ENCODE data around the gene THOC6.

THOC6 gene

DNA sequence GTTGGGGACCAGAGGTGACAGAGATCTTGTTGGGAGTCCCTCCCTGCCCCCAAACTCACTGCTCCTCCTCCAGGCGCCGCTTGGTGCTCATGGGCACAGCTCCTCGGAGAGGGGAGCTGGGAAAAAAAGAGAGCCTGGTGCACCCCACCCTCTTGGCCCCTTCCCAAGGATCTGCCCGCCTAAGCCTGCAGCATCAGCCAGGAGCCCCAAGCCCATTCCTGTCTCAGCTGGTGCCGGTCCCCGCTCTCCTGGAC is 493 bp upstream of the THOC6 start:
- Histone ChIP-seq H2BK120ac (ENCODE audit: low read depth, low read length) (no peak overlapping the region), H4K8ac (ENCODE audit: low read depth, low read length) (no peak overlapping the region), H3K36me3 (ENCODE audit: control insufficient read depth, insufficient read depth, low read length) (peaks cover 8% of the 10 kb centered on the region), H3K4me1 (ENCODE audit: control insufficient read depth, low read depth, low read length) (peaks cover 12% of the 10 kb centered on the region), H2BK15ac (replicated peaks; ENCODE audit: low read depth) (no peak overlapping the region), H3K18ac (ENCODE audit: low read length) (peak overlapping the region; percentile 69), H4K5ac (ENCODE audit: low read length) (no peak overlapping the region), H3K27ac (ENCODE audit: low read depth, low read length) (peak overlapping the region; percentile 94), H3K4me2 (ENCODE audit: low read length) (peak overlapping the region; percentile 85), H3K4ac (ENCODE audit: low read depth, low read length) (no peak overlapping the region), H3K79me1 (ENCODE audit: low read length) (peaks cover 5% of the 10 kb centered on the region), H3K79me2 (ENCODE audit: control insufficient read depth, insufficient read depth, low read length) (peaks cover 4% of the 10 kb centered on the region), H3K27me3 (ENCODE audit: insufficient read depth, low read length, poor library complexity) (no peaks in the 10 kb centered on the region), H2BK5ac (ENCODE audit: low read length) (peak overlapping the region; percentile 47), H3K9ac (ENCODE audit: low read length) (peak overlapping the region; percentile 90), H2AK5ac (ENCODE audit: low read length) (peak overlapping the region; percentile 43), H3K4me3 (ENCODE audit: low read length) (peak overlapping the region; percentile 61), H3K56ac (ENCODE audit: low read length) (peak overlapping the region; percentile 96), H3K23ac (ENCODE audit: low read length) (peak overlapping the region; percentile 80)
- peak; percentile 78 for DNase-seq
- WGBS (ENCODE audit: extremely low coverage, insufficient coverage, low lambda C conversion rate) = no CpG with 5 or more reads among the region's 6 CpGs

DNA sequence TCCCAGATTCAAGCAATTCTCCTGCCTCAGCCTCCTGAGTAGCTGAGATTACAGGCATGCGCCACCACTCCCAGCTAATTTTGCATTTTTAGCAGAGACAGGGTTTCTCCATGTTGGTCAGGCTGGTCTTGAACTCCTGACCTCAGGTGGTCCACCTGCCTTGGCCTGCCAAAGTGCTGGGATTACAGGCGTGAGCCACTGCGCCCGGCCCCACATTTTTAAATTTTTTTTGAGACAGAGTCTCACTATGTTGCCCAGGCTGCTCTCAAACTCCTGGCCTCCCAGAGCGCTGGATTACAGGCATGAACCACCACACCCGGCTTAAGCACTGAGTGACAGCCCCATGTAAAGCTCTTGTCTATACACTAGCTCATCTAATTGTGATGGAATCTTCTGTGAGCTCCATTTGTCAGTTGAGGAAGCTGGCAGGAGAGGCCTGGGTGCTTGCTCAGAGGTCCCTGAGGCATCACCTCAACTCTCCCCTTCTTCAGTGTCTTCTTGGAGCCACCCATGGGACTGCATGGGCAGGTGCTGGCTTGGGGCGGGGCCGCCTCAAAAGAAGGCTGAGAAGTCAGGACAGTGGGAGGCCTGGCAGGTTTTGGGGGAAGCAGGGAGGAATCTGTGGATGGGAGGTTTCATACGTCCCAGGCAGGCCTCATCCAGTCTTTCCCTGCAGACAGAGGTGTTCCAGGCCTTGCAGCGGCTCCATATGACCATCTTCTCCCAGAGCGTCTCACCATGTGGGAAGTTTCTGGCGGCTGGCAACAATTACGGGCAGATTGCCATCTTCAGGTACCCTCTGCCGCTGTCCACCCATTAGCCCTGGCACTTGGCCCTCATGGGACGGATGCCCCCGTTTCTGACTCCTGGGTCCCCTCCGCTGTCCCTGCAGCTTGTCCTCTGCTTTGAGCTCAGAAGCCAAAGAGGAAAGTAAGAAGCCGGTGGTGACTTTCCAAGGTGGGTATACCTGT is 1.5 kb downstream of the THOC6 start:
- H2BK15ac ChIP-seq (replicated peaks; ENCODE audit: low read depth) = no peak overlapping the region
- H3K56ac ChIP-seq (ENCODE audit: low read length) = no peak overlapping the region
- H3K4me2 ChIP-seq (ENCODE audit: low read length) = no peak overlapping the region
- no peak overlapping the region for H3K27ac ChIP-seq (ENCODE audit: low read depth, low read length)
- H3K4ac ChIP-seq (ENCODE audit: low read depth, low read length) = no peak overlapping the region
- no peak overlapping the region for H2BK120ac ChIP-seq (ENCODE audit: low read depth, low read length)
- no peak overlapping the region for H2AK5ac ChIP-seq (ENCODE audit: low read length)
- peaks cover 5% of the 10 kb centered on the region for H3K79me1 ChIP-seq (ENCODE audit: low read length)
- H3K9ac ChIP-seq (ENCODE audit: low read length) = no peak overlapping the region
- no peak overlapping the region for H2BK5ac ChIP-seq (ENCODE audit: low read length)
- H4K8ac ChIP-seq (ENCODE audit: low read depth, low read length) = no peak overlapping the region
- H3K79me2 ChIP-seq (ENCODE audit: control insufficient read depth, insufficient read depth, low read length) = peaks cover 4% of the 10 kb centered on the region
- no peaks in the 10 kb centered on the region for H3K27me3 ChIP-seq (ENCODE audit: insufficient read depth, low read length, poor library complexity)
- no peak for DNase-seq
- WGBS (ENCODE audit: extremely low coverage, insufficient coverage, low lambda C conversion rate) = no CpG with 5 or more reads among the region's 18 CpGs
- H3K36me3 ChIP-seq (ENCODE audit: control insufficient read depth, insufficient read depth, low read length) = peaks cover 8% of the 10 kb centered on the region
- H3K23ac ChIP-seq (ENCODE audit: low read length) = no peak overlapping the region
- peaks cover 12% of the 10 kb centered on the region for H3K4me1 ChIP-seq (ENCODE audit: control insufficient read depth, low read depth, low read length)
- H3K4me3 ChIP-seq (ENCODE audit: low read length) = no peak overlapping the region
- H3K18ac ChIP-seq (ENCODE audit: low read length) = no peak overlapping the region
- H4K5ac ChIP-seq (ENCODE audit: low read length) = no peak overlapping the region

DNA sequence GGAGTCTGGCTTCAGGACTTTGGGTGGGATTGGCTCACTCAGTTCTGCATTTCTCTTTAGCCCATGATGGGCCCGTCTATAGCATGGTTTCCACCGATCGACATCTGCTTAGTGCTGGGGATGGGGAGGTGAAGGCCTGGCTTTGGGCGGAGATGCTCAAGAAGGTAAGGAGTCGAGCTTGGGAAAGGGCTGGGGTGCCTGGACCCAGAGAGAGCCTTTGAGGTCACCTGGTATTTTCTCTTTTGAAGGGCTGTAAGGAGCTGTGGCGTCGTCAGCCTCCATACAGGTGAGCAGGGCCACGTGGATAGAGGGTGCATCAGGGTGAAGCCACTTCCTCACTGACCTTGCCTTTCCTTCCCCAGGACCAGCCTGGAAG is 2.2 kb downstream of the THOC6 start:
- DNase-seq = no peak
- no peak overlapping the region for H3K4me3 ChIP-seq (ENCODE audit: low read length)
- no CpG with 5 or more reads among the region's 8 CpGs for WGBS (ENCODE audit: extremely low coverage, insufficient coverage, low lambda C conversion rate)

DNA sequence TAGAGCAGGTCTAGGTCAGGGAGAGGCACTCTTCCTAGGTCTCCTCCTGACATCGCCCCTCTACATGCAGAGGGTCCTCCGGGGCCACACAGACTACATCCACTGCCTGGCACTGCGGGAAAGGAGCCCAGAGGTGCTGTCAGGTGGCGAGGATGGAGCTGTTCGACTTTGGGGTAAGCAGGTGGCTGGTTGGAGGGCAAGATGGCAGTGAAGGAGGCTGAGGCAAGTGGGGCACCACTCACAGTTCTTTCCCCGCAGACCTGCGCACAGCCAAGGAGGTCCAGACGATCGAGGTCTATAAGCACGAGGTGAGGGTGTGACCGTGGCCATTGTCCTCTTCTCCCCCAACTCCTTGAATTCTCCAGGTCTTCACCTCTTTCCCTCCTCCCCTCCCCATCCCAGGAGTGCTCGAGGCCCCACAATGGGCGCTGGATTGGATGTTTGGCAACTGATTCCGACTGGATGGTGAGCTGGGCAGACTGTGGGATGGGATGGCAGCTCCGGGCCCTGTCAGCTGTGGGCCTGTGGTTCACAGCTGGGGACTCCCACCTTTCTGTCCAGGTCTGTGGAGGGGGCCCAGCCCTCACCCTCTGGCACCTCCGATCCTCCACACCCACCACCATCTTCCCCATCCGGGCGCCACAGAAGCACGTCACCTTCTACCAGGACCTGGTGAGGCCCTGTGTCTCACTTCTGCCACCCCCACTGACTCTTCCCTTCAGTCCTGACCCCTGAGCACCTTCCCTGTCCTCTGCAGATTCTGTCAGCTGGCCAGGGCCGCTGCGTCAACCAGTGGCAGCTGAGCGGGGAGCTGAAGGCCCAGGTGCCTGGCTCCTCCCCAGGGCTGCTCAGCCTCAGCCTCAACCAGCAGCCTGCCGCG is 3.0 kb downstream of the THOC6 start:
- H3K23ac ChIP-seq (ENCODE audit: low read length) = no peak overlapping the region
- no peak overlapping the region for H3K9ac ChIP-seq (ENCODE audit: low read length)
- no peak overlapping the region for H2BK5ac ChIP-seq (ENCODE audit: low read length)
- H3K27me3 ChIP-seq (ENCODE audit: insufficient read depth, low read length, poor library complexity) = no peaks in the 10 kb centered on the region
- H3K4me1 ChIP-seq (ENCODE audit: control insufficient read depth, low read depth, low read length) = peaks cover 11% of the 10 kb centered on the region
- H3K56ac ChIP-seq (ENCODE audit: low read length) = no peak overlapping the region
- no peak overlapping the region for H2BK120ac ChIP-seq (ENCODE audit: low read depth, low read length)
- H3K4me2 ChIP-seq (ENCODE audit: low read length) = no peak overlapping the region
- no peak overlapping the region for H2AK5ac ChIP-seq (ENCODE audit: low read length)
- no CpG with 5 or more reads among the region's 24 CpGs for WGBS (ENCODE audit: extremely low coverage, insufficient coverage, low lambda C conversion rate)
- peaks cover 5% of the 10 kb centered on the region for H3K79me1 ChIP-seq (ENCODE audit: low read length)
- H4K8ac ChIP-seq (ENCODE audit: low read depth, low read length) = no peak overlapping the region
- H3K27ac ChIP-seq (ENCODE audit: low read depth, low read length) = no peak overlapping the region
- H3K79me2 ChIP-seq (ENCODE audit: control insufficient read depth, insufficient read depth, low read length) = no peaks in the 10 kb centered on the region
- H3K4ac ChIP-seq (ENCODE audit: low read depth, low read length) = no peak overlapping the region
- DNase-seq = no peak
- H3K4me3 ChIP-seq (ENCODE audit: low read length) = no peak overlapping the region
- H3K36me3 ChIP-seq (ENCODE audit: control insufficient read depth, insufficient read depth, low read length) = peaks cover 8% of the 10 kb centered on the region
- H4K5ac ChIP-seq (ENCODE audit: low read length) = no peak overlapping the region
- H2BK15ac ChIP-seq (replicated peaks; ENCODE audit: low read depth) = no peak overlapping the region
- H3K18ac ChIP-seq (ENCODE audit: low read length) = no peak overlapping the region

More for the DNA sequence above, 2.2 kb downstream of the THOC6 start:
- Histone ChIP-seq H3K4ac (ENCODE audit: low read depth, low read length) (no peak overlapping the region), H2BK120ac (ENCODE audit: low read depth, low read length) (no peak overlapping the region), H2AK5ac (ENCODE audit: low read length) (no peak overlapping the region), H3K4me1 (ENCODE audit: control insufficient read depth, low read depth, low read length) (peaks cover 12% of the 10 kb centered on the region), H3K56ac (ENCODE audit: low read length) (no peak overlapping the region), H3K27me3 (ENCODE audit: insufficient read depth, low read length, poor library complexity) (no peaks in the 10 kb centered on the region), H2BK15ac (replicated peaks; ENCODE audit: low read depth) (no peak overlapping the region), H3K27ac (ENCODE audit: low read depth, low read length) (no peak overlapping the region), H2BK5ac (ENCODE audit: low read length) (no peak overlapping the region), H4K5ac (ENCODE audit: low read length) (no peak overlapping the region), H3K18ac (ENCODE audit: low read length) (no peak overlapping the region), H3K4me2 (ENCODE audit: low read length) (no peak overlapping the region), H3K9ac (ENCODE audit: low read length) (no peak overlapping the region), H3K23ac (ENCODE audit: low read length) (no peak overlapping the region), H3K36me3 (ENCODE audit: control insufficient read depth, insufficient read depth, low read length) (peaks cover 8% of the 10 kb centered on the region), H4K8ac (ENCODE audit: low read depth, low read length) (no peak overlapping the region), H3K79me2 (ENCODE audit: control insufficient read depth, insufficient read depth, low read length) (no peaks in the 10 kb centered on the region), H3K79me1 (ENCODE audit: low read length) (peaks cover 5% of the 10 kb centered on the region)

DNA sequence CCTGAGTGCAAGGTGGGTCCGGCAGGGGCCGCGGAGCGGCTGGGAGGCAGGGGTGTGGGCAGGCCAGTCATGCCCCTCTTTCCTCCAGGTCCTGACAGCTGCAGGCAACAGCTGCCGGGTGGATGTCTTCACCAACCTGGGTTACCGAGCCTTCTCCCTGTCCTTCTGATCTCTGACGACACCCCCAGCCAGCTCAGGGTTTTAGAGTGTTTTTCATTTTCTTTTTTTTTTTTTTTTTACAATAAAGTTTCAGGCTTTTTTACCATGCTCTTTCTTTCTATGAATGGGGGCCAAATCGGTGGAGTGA is 3.6 kb downstream of the THOC6 start:
- WGBS (ENCODE audit: extremely low coverage, insufficient coverage, low lambda C conversion rate) = no CpG with 5 or more reads among the region's 8 CpGs
- H3K36me3 ChIP-seq (ENCODE audit: control insufficient read depth, insufficient read depth, low read length) = peaks cover 8% of the 10 kb centered on the region
- no peaks in the 10 kb centered on the region for H3K27me3 ChIP-seq (ENCODE audit: insufficient read depth, low read length, poor library complexity)
- no peak overlapping the region for H4K8ac ChIP-seq (ENCODE audit: low read depth, low read length)
- no peak overlapping the region for H3K4me3 ChIP-seq (ENCODE audit: low read length)
- H3K4me2 ChIP-seq (ENCODE audit: low read length) = no peak overlapping the region
- no peak overlapping the region for H3K18ac ChIP-seq (ENCODE audit: low read length)
- H4K5ac ChIP-seq (ENCODE audit: low read length) = no peak overlapping the region
- H3K79me2 ChIP-seq (ENCODE audit: control insufficient read depth, insufficient read depth, low read length) = no peaks in the 10 kb centered on the region
- H3K79me1 ChIP-seq (ENCODE audit: low read length) = peaks cover 5% of the 10 kb centered on the region
- no peak overlapping the region for H2BK15ac ChIP-seq (replicated peaks; ENCODE audit: low read depth)
- H2BK120ac ChIP-seq (ENCODE audit: low read depth, low read length) = no peak overlapping the region
- no peak overlapping the region for H3K9ac ChIP-seq (ENCODE audit: low read length)
- no peak for DNase-seq
- no peak overlapping the region for H3K4ac ChIP-seq (ENCODE audit: low read depth, low read length)
- H3K27ac ChIP-seq (ENCODE audit: low read depth, low read length) = no peak overlapping the region
- no peak overlapping the region for H2BK5ac ChIP-seq (ENCODE audit: low read length)
- H3K56ac ChIP-seq (ENCODE audit: low read length) = no peak overlapping the region
- H3K4me1 ChIP-seq (ENCODE audit: control insufficient read depth, low read depth, low read length) = peaks cover 8% of the 10 kb centered on the region
- no peak overlapping the region for H2AK5ac ChIP-seq (ENCODE audit: low read length)
- H3K23ac ChIP-seq (ENCODE audit: low read length) = no peak overlapping the region

Measured in mesendoderm (in vitro differentiated cells).